ENCODE results near the gene ZNF549. TPM values are rescaled to one million over a fixed set of nuclear protein-coding genes. Genes with fewer than 3 reads are reported as not detected.
A peak's percentile ranks its signal among the peaks of the same experiment; 100 is the strongest.

The ZNF549 gene
- total RNA-seq, 2 donors from 2014 or later = 5.7 to 8.3 TPM

GRCh38 chr19:57576661-57577060 is 49.5 kb downstream of the ZNF549 start:
- H3K27ac ChIP-seq = no peak overlapping the region

GRCh38 chr19:57578487-57579205 is 51.5 kb downstream of the ZNF549 start, which contains the start of gene ZNF416:
TSS of gene ZNF416 (minus strand) at chr19:57578911. CDS start at chr19:57578704, 207 bp downstream.
- peaks cover 29% of the 10 kb centered on the region for H3K36me3 ChIP-seq
- H3K9me3 ChIP-seq = peaks cover 29% of the 10 kb centered on the region
- DNase-seq (ENCODE audit: low spot score) (peak; percentile 96), ATAC-seq (ENCODE audit: insufficient number of reproducible peaks, low FRiP score, low read depth) (peak; percentile 100)
- H3K27ac ChIP-seq = peak within 1 kb of the TSS; percentile 24 to 49
- peak within 1 kb of the TSS; percentile 91 for H3K4me3 ChIP-seq
- H3K27me3 ChIP-seq (replicated peaks; ENCODE audit: insufficient read depth) = no peaks in the 10 kb centered on the region
- TF ChIP-seq, protein P1, sequence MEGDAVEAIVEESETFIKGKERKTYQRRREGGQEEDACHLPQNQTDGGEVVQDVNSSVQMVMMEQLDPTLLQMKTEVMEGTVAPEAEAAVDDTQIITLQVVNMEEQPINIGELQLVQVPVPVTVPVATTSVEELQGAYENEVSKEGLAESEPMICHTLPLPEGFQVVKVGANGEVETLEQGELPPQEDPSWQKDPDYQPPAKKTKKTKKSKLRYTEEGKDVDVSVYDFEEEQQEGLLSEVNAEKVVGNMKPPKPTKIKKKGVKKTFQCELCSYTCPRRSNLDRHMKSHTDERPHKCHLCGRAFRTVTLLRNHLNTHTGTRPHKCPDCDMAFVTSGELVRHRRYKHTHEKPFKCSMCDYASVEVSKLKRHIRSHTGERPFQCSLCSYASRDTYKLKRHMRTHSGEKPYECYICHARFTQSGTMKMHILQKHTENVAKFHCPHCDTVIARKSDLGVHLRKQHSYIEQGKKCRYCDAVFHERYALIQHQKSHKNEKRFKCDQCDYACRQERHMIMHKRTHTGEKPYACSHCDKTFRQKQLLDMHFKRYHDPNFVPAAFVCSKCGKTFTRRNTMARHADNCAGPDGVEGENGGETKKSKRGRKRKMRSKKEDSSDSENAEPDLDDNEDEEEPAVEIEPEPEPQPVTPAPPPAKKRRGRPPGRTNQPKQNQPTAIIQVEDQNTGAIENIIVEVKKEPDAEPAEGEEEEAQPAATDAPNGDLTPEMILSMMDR (IDR thresholded peaks at IDR 0.05) = no peak
- peaks cover 7 to 15% of the 10 kb centered on the region in 2 donors for H3K4me1 ChIP-seq (ENCODE audit: control insufficient read depth in 1 of 2, low read depth in 2 of 2)

More at GRCh38 chr19:57576661-57577060, 49.5 kb downstream of the ZNF549 start:
- peaks cover 7 to 9% of the 10 kb centered on the region in 2 donors for H3K4me1 ChIP-seq (ENCODE audit: control insufficient read depth in 1 of 2, low read depth in 2 of 2)
- H3K9me3 ChIP-seq = peaks cover 49% of the 10 kb centered on the region
- H3K4me3 ChIP-seq = no peak overlapping the region
- ATAC-seq (ENCODE audit: insufficient number of reproducible peaks, low FRiP score, low read depth) (no peak), DNase-seq (ENCODE audit: low spot score) (no peak)
- H3K36me3 ChIP-seq = peaks cover 45% of the 10 kb centered on the region
- no peaks in the 10 kb centered on the region for H3K27me3 ChIP-seq (replicated peaks; ENCODE audit: insufficient read depth)
- TF ChIP-seq, protein P1 (IDR thresholded peaks at IDR 0.05) = no peak

- peaks cover 4% of the 10 kb centered on the region for H3K36me3 ChIP-seq
- no peak for DNase-seq (ENCODE audit: low spot score)
- no peak overlapping the region for H3K27ac ChIP-seq
- peaks cover 21% of the 10 kb centered on the region for H3K9me3 ChIP-seq
- TF ChIP-seq, protein P1 (IDR thresholded peaks at IDR 0.05) = no peak
- H3K4me1 ChIP-seq (ENCODE audit: control insufficient read depth in 1 of 2, low read depth in 2 of 2) = peaks cover 6 to 19% of the 10 kb centered on the region in 2 donors
- no peaks in the 10 kb centered on the region for H3K27me3 ChIP-seq (replicated peaks; ENCODE audit: insufficient read depth)
- ATAC-seq (ENCODE audit: insufficient number of reproducible peaks, low FRiP score, low read depth) = no peak
- H3K4me3 ChIP-seq = peak overlapping the region; percentile 72
Measured at GRCh38 chr19:57583104-57583520, 56.0 kb downstream of the ZNF549 start.

GRCh38 chr19:57583521-57584416 is 56.6 kb downstream of the ZNF549 start, which contains the start of gene ZIK1:
TSS of gene ZIK1 (plus strand) at chr19:57584145. CDS start at chr19:57584357, 212 bp downstream.
- Histone ChIP-seq H3K36me3 (peaks cover 11% of the 10 kb centered on the region), H3K9me3 (peaks cover 27% of the 10 kb centered on the region), H3K4me1 (ENCODE audit: control insufficient read depth in 1 of 2, low read depth in 2 of 2) (peaks cover 5 to 15% of the 10 kb centered on the region in 2 donors), H3K4me3 (peak within 1 kb of the TSS; percentile 72), H3K27me3 (replicated peaks; ENCODE audit: insufficient read depth) (no peaks in the 10 kb centered on the region), H3K27ac (no peak within 1 kb of the TSS)
- ATAC-seq (ENCODE audit: insufficient number of reproducible peaks, low FRiP score, low read depth) (peak; percentile 35), DNase-seq (ENCODE audit: low spot score) (peak; percentile 43)
- TF ChIP-seq, protein P1 (IDR thresholded peaks at IDR 0.05) = no peak

DNA sequence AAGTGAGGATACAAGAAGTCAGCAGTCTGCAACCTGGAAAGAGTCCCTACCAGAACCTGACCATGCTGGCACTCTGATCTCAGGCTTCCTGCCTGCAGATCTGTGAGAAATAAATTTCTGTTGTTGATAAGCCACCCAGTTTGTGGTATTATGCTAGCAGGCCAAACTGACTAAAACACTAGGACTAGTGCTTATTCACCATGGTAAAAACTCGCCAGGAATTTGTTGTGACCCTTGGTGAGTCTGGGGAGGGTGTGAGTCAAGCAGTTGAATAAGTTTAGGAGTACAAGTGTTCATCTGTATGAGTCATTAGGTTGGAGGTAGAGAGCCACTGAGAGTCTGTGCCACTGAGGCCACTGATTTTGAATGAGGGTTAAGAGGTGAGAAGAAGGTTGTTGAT is 60.4 kb downstream of the ZNF549 start:
- peaks cover 31% of the 10 kb centered on the region for H3K36me3 ChIP-seq
- no peak for ATAC-seq (ENCODE audit: insufficient number of reproducible peaks, low FRiP score, low read depth)

More for the DNA sequence above, 60.4 kb downstream of the ZNF549 start:
- Histone ChIP-seq H3K27me3 (replicated peaks; ENCODE audit: insufficient read depth) (no peaks in the 10 kb centered on the region), H3K4me3 (no peak overlapping the region), H3K9me3 (peaks cover 60% of the 10 kb centered on the region), H3K4me1 (ENCODE audit: control insufficient read depth in 1 of 2, low read depth in 2 of 2) (peaks cover 5 to 15% of the 10 kb centered on the region in 2 donors), H3K27ac (no peak overlapping the region)
- no peak for DNase-seq (ENCODE audit: low spot score)
- TF ChIP-seq, protein P1 (IDR thresholded peaks at IDR 0.05) = no peak
